Measurements from ENCODE around the gene SGPP1.

The SGPP1 gene

GRCh38 chr14:63727736-63728728, at the start of gene SGPP1:
Gene SGPP1 (minus strand): TSS chr14:63728065. CDS start chr14:63727944, 121 bp downstream.
- TF ChIP-seq CTCF (conservative IDR thresholded peaks at IDR 0.05; ENCODE audit: low read depth, low read length), result peak; percentile 28; the same call in 1 of the 2 replicates
- H4K20me1 ChIP-seq (ENCODE audit: insufficient read depth), result no peaks in the 10 kb centered on the region
- H3K4me2 ChIP-seq, result peak within 1 kb of the TSS; percentile 71
- H3K4me1 ChIP-seq (ENCODE audit: low read depth, poor library complexity, severe bottlenecking), result peaks cover 22% of the 10 kb centered on the region
- no peaks in the 10 kb centered on the region for H3K79me2 ChIP-seq (ENCODE audit: insufficient read depth, low read depth)
- no peaks in the 10 kb centered on the region for H3K36me3 ChIP-seq (ENCODE audit: insufficient read depth)
- peak within 1 kb of the TSS; percentile 82 for H2AFZ ChIP-seq (ENCODE audit: low read depth)
- no peaks in the 10 kb centered on the region; the same call in 1 of the 2 replicates for H3K27me3 ChIP-seq (ENCODE audit: insufficient read depth, low read depth)
- no peak within 1 kb of the TSS for H3K4me3 ChIP-seq (IDR thresholded peaks at IDR 0.05; ENCODE audit: insufficient read depth, low read depth, low read length)
- H3K9ac ChIP-seq, result peak within 1 kb of the TSS; percentile 50; the same call in 1 of the 2 replicates
- H3K27ac ChIP-seq, result no peak within 1 kb of the TSS

- Histone ChIP-seq H2AFZ (ENCODE audit: low read depth) (no peak overlapping the region), H3K79me2 (ENCODE audit: insufficient read depth, low read depth) (no peaks in the 10 kb centered on the region), H3K9ac (no peak overlapping the region), H3K36me3 (ENCODE audit: insufficient read depth) (no peaks in the 10 kb centered on the region), H3K4me3 (IDR thresholded peaks at IDR 0.05; ENCODE audit: insufficient read depth, low read depth, low read length) (no peak overlapping the region), H3K4me2 (no peak overlapping the region), H3K27ac (no peak overlapping the region), H4K20me1 (ENCODE audit: insufficient read depth) (no peaks in the 10 kb centered on the region), H3K4me1 (ENCODE audit: low read depth, poor library complexity, severe bottlenecking) (no peaks in the 10 kb centered on the region), H3K27me3 (ENCODE audit: insufficient read depth, low read depth) (no peaks in the 10 kb centered on the region)
- TF ChIP-seq CTCF (conservative IDR thresholded peaks at IDR 0.05; ENCODE audit: low read depth, low read length), result no peak
Measured at GRCh38 chr14:63777024-63777423, 49.2 kb upstream of the SGPP1 start.

- H3K4me3 ChIP-seq (IDR thresholded peaks at IDR 0.05; ENCODE audit: insufficient read depth, low read depth, low read length), result no peak overlapping the region
- H3K4me1 ChIP-seq (ENCODE audit: low read depth, poor library complexity, severe bottlenecking), result no peaks in the 10 kb centered on the region
- no peak overlapping the region for H3K27ac ChIP-seq
- no peak for TF ChIP-seq CTCF (conservative IDR thresholded peaks at IDR 0.05; ENCODE audit: low read depth, low read length)
- no peaks in the 10 kb centered on the region for H4K20me1 ChIP-seq (ENCODE audit: insufficient read depth)
- no peaks in the 10 kb centered on the region for H3K79me2 ChIP-seq (ENCODE audit: insufficient read depth, low read depth)
- H2AFZ ChIP-seq (ENCODE audit: low read depth), result no peak overlapping the region
- H3K27me3 ChIP-seq (ENCODE audit: insufficient read depth, low read depth), result no peaks in the 10 kb centered on the region
- H3K36me3 ChIP-seq (ENCODE audit: insufficient read depth), result no peaks in the 10 kb centered on the region
- no peak overlapping the region for H3K9ac ChIP-seq
- H3K4me2 ChIP-seq, result no peak overlapping the region
Measured at GRCh38 chr14:63773504-63773903, 45.6 kb upstream of the SGPP1 start.

GRCh38 chr14:63770187-63770807, 42.4 kb upstream of the SGPP1 start:
- H3K4me2 ChIP-seq, result no peak overlapping the region
- no peaks in the 10 kb centered on the region for H3K36me3 ChIP-seq (ENCODE audit: insufficient read depth)
- no peaks in the 10 kb centered on the region for H4K20me1 ChIP-seq (ENCODE audit: insufficient read depth)
- peak; percentile 55 for TF ChIP-seq CTCF (conservative IDR thresholded peaks at IDR 0.05; ENCODE audit: low read depth, low read length)
- no peak overlapping the region for H3K9ac ChIP-seq
- H3K79me2 ChIP-seq (ENCODE audit: insufficient read depth, low read depth), result no peaks in the 10 kb centered on the region
- H3K27ac ChIP-seq, result no peak overlapping the region
- peaks cover 11% of the 10 kb centered on the region for H3K4me1 ChIP-seq (ENCODE audit: low read depth, poor library complexity, severe bottlenecking)
- no peak overlapping the region for H3K4me3 ChIP-seq (IDR thresholded peaks at IDR 0.05; ENCODE audit: insufficient read depth, low read depth, low read length)
- H2AFZ ChIP-seq (ENCODE audit: low read depth), result no peak overlapping the region
- no peaks in the 10 kb centered on the region for H3K27me3 ChIP-seq (ENCODE audit: insufficient read depth, low read depth)

Measured in KMS-11 (cell line).